GM12892 (cell line): ENCODE measurements around the gene RNU1-1.
"Not testable (repeated sequence)": the region's sequence is repeated elsewhere in the genome, so short reads cannot be mapped to it uniquely, and the experiment has no call there.

Experiments used
- DNase-seq: peaks from one replicate; pipeline ENCODE4 v3.0.0; 2011; ENCODE audit not compliant: insufficient read length
- FAIRE-seq: peaks from 2 replicates; lab custom pipeline; 2011; peaks lifted over from hg19 to GRCh38; lab: Jason Lieb, UNC
- POLR2A ChIP-seq: IDR thresholded peaks from 2 replicates; pipeline ENCODE4 v1.6.1; 2011; ENCODE audit warnings: low read depth, low read length, control low read depth
- POLR2AphosphoS5 ChIP-seq: IDR thresholded peaks from 2 replicates; pipeline ENCODE4 v1.6.1; 2011; ENCODE audit warnings: low read depth, low read length, control low read depth
- TAF1 ChIP-seq: IDR thresholded peaks from 2 replicates; pipeline ENCODE4 v1.6.1; 2011; ENCODE audit warnings: low read depth, mild to moderate bottlenecking, control low read depth, low read length, borderline replicate concordance

The RNU1-1 gene

GRCh38 chr1:16503494-16503893 is 10.6 kb downstream of the RNU1-1 start:
- DNase-seq (no peak), FAIRE-seq (no peak)
- TF ChIP-seq POLR2AphosphoS5 = no peak
- TF ChIP-seq POLR2A = no peak
- no peak for TF ChIP-seq TAF1

GRCh38 chr1:16501446-16501845 is 12.6 kb downstream of the RNU1-1 start:
- not testable (repeated sequence) for FAIRE-seq, DNase-seq

- FAIRE-seq, DNase-seq: not testable (repeated sequence)
Measured at GRCh38 chr1:16500975-16501374, 13.1 kb downstream of the RNU1-1 start.

GRCh38 chr1:16500466-16500865 is 13.6 kb downstream of the RNU1-1 start:
- peak; percentile 75 for FAIRE-seq
- DNase-seq = not testable (repeated sequence)

GRCh38 chr1:16498573-16499413 is 15.3 kb downstream of the RNU1-1 start:
- FAIRE-seq (peak; percentile 83), DNase-seq (peak; percentile 96)
- TF ChIP-seq POLR2A (no peak), POLR2AphosphoS5 (no peak), TAF1 (no peak)

- not testable (repeated sequence) for FAIRE-seq, DNase-seq
Measured at GRCh38 chr1:16498047-16498446, 16.0 kb downstream of the RNU1-1 start.

- FAIRE-seq, DNase-seq: not testable (repeated sequence)
Measured at GRCh38 chr1:16497474-16497904, 16.6 kb downstream of the RNU1-1 start.

- not testable (repeated sequence) for DNase-seq, FAIRE-seq
Measured at GRCh38 chr1:16493731-16494130, 20.4 kb downstream of the RNU1-1 start.

GRCh38 chr1:16492937-16493336 is 21.1 kb downstream of the RNU1-1 start:
- not testable (repeated sequence) for DNase-seq, FAIRE-seq

- FAIRE-seq (no peak), DNase-seq (no peak)
- no peak for TF ChIP-seq POLR2A
- TF ChIP-seq TAF1 = no peak
- no peak for TF ChIP-seq POLR2AphosphoS5
Measured at GRCh38 chr1:16491056-16491675, 22.9 kb downstream of the RNU1-1 start.

- DNase-seq, FAIRE-seq: not testable (repeated sequence)
Measured at GRCh38 chr1:16489195-16489880, 24.7 kb downstream of the RNU1-1 start.

- not testable (repeated sequence) for DNase-seq, FAIRE-seq
Measured at GRCh38 chr1:16487011-16487410, 27.1 kb downstream of the RNU1-1 start.

GRCh38 chr1:16486316-16486715 is 27.8 kb downstream of the RNU1-1 start:
- FAIRE-seq, DNase-seq: not testable (repeated sequence)
